HepG2 (cell line): ENCODE results near the gene ESYT1. TPM values are rescaled to one million over a fixed set of nuclear protein-coding genes. Genes with fewer than 3 reads are reported as not detected.

ENCODE experiments used
- ASH2L ChIP-seq: fragments of 300-600, 200-600 bp; sonication (generic); IDR thresholded peaks from 2 replicates; pipeline ENCODE4 v1.7.0; 2017; ENCODE audit warnings: low read depth, mild to moderate bottlenecking, moderate library complexity, mixed read lengths, low read length; ENCODE audit not compliant: insufficient read length
- EHMT2 ChIP-seq: fragments of 200-600 bp; sonication (generic); IDR thresholded peaks from 2 replicates; pipeline ENCODE4 v1.7.0; 2017; ENCODE audit warnings: antibody characterized with exemption, low read depth, low read length, borderline replicate concordance
- NFKB2 ChIP-seq: sonication (generic); formaldehyde crosslinking; IDR thresholded peaks from 2 replicates; pipeline ENCODE4 v1.4.0; 2020; ENCODE audit warnings: missing genetic modification reagents, borderline replicate concordance
- SP140L ChIP-seq: sonication (generic); formaldehyde crosslinking; IDR thresholded peaks from 2 replicates; pipeline ENCODE4 v1.4.0; 2020; ENCODE audit warnings: missing genetic modification reagents, borderline replicate concordance
- YEATS2 ChIP-seq: sonication (generic); formaldehyde crosslinking; IDR thresholded peaks from 2 replicates; pipeline ENCODE4 v1.4.0; 2020; ENCODE audit warnings: missing genetic modification reagents, borderline replicate concordance
- ZNF253 ChIP-seq: sonication (generic); formaldehyde crosslinking; IDR thresholded peaks from 2 replicates; pipeline ENCODE4 v1.8.0; 2022; ENCODE audit warnings: mild to moderate bottlenecking, missing genetic modification reagents, borderline replicate concordance
- ZNF382 ChIP-seq: sonication (generic); formaldehyde crosslinking; IDR thresholded peaks from 2 replicates; pipeline ENCODE4 v1.5.0; 2020; ENCODE audit warnings: missing genetic modification reagents, mild to moderate bottlenecking, borderline replicate concordance
- ZNF484 ChIP-seq: sonication (generic); formaldehyde crosslinking; IDR thresholded peaks from 2 replicates; pipeline ENCODE4 v1.5.1; 2020; ENCODE audit warnings: mild to moderate bottlenecking, low read depth, missing genetic modification reagents, borderline replicate concordance
- ZNF510 ChIP-seq: sonication (generic); formaldehyde crosslinking; IDR thresholded peaks from 2 replicates; pipeline ENCODE4 v1.4.0; 2020; ENCODE audit warnings: low read depth, mild to moderate bottlenecking, missing genetic modification reagents
- polyA plus RNA-seq, 8 experiments: library from polyadenylated mRNA; depleted of rRNA in 3 of 8; stranded (reverse) in 7 of 8; unstranded in 1 of 8; fragments of >200 nt; fragmentation: Illumina TruSeq in 4 of 8; extraction: Trizol in 4 of 8; gene quantifications; 2 replicates each; pipeline versions ENCODE4 v1.2.1 to v1.2.3, GENCODE V29; 2011 to 2016; ENCODE audit warnings: low read depth in 4 of 8, missing spikeins in 1 of 8, mixed read lengths in 1 of 8; ENCODE audit not compliant: insufficient read depth in 1 of 8
- total RNA-seq, 5 experiments: library from RNA; depleted of rRNA; stranded (reverse); fragments of >200 nt; fragmentation: Illumina TruSeq; extraction: Trizol; gene quantifications; 2 replicates each; pipeline ENCODE4 v1.2.3, GENCODE V29; 2016; ENCODE audit warnings: low read depth in 1 of 5
- TF ChIP-seq, protein P1 (sequence below): IDR thresholded peaks from 2 replicates; pipeline ENCODE4 v1.6.1; 2018; ENCODE audit warnings: missing genetic modification reagents
- TF ChIP-seq, protein P2 (sequence below): sonication (generic); formaldehyde crosslinking; IDR thresholded peaks from 2 replicates; pipeline ENCODE4 v1.4.0; 2020; ENCODE audit warnings: low read depth, mild to moderate bottlenecking, missing genetic modification reagents
- TF ChIP-seq, protein P3 (sequence below): sonication (generic); formaldehyde crosslinking; IDR thresholded peaks from 2 replicates; pipeline ENCODE4 v1.8.0; 2022; ENCODE audit warnings: mild to moderate bottlenecking, missing genetic modification reagents, borderline replicate concordance
- TF ChIP-seq, protein P4 (sequence below): IDR thresholded peaks from 2 replicates; pipeline ENCODE4 v1.6.1; 2016; ENCODE audit warnings: missing compliant biosample characterization, missing genetic modification reagents, borderline replicate concordance
- TF ChIP-seq, protein P5 (sequence below): sonication (generic); formaldehyde crosslinking; IDR thresholded peaks from 2 replicates; pipeline ENCODE4 v1.4.0; 2020; ENCODE audit warnings: mild to moderate bottlenecking, missing genetic modification reagents
- TF ChIP-seq, protein P6 (sequence below): sonication (generic); formaldehyde crosslinking; IDR thresholded peaks from 2 replicates; pipeline ENCODE4 v1.5.1; 2020; ENCODE audit warnings: missing genetic modification reagents, mild to moderate bottlenecking, borderline replicate concordance
- TF ChIP-seq, protein P7 (sequence below): sonication (generic); formaldehyde crosslinking; IDR thresholded peaks from 2 replicates; pipeline ENCODE4 v1.4.0; 2020; ENCODE audit warnings: missing genetic modification reagents

ESYT1 gene
- total and polyA plus RNA-seq, 2 of the 13 experiments (the other 11 are each of a cell fraction or from before 2014, with no cell fraction given) = 66.9 to 71.0 TPM

DNA sequence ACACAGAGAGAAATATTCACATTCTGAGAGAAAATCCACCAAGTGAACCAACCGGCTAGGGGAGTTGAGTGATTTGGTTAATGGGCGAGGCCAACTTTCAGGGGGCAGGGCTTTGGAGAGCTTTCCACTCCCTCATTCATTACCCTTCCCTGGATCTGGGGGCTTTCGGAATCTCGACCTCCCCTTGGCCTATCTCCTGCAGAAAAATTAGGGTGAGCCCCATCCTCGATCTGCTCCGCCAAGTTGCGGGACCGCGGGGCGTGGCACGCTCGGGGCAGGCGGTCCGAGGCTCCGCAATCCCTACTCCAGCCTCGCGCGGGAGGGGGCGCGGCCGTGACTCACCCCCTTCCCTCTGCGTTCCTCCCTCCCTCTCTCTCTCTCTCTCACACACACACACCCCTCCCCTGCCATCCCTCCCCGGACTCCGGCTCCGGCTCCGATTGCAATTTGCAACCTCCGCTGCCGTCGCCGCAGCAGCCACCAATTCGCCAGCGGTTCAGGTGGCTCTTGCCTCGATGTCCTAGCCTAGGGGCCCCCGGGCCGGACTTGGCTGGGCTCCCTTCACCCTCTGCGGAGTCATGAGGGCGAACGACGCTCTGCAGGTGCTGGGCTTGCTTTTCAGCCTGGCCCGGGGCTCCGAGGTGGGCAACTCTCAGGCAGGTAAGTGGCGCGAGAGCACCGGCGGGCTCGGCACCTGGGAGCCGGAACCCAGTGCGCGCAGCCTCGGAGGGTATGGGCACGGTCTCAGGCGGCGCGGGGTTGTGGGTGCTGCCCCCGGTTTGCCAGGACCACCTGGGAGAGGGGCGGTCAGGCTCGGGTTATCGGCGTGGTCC lies 48.1 kb upstream of the ESYT1 start, which contains the start of gene ERBB3 (continued):
- 0 out of 2 replicates have a peak, but pooled peaks have one; percentile 34 for TF ChIP-seq ZNF253 (CRISPR knock-in tag)
- TF ChIP-seq, protein P1, sequence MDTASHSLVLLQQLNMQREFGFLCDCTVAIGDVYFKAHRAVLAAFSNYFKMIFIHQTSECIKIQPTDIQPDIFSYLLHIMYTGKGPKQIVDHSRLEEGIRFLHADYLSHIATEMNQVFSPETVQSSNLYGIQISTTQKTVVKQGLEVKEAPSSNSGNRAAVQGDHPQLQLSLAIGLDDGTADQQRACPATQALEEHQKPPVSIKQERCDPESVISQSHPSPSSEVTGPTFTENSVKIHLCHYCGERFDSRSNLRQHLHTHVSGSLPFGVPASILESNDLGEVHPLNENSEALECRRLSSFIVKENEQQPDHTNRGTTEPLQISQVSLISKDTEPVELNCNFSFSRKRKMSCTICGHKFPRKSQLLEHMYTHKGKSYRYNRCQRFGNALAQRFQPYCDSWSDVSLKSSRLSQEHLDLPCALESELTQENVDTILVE (CRISPR knock-in tag) = no peak
- TF ChIP-seq, protein P2, sequence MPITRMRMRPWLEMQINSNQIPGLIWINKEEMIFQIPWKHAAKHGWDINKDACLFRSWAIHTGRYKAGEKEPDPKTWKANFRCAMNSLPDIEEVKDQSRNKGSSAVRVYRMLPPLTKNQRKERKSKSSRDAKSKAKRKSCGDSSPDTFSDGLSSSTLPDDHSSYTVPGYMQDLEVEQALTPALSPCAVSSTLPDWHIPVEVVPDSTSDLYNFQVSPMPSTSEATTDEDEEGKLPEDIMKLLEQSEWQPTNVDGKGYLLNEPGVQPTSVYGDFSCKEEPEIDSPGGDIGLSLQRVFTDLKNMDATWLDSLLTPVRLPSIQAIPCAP (CRISPR knock-in tag) = no peak
- peak; percentile 29; the same call in 1 of the 2 replicates for TF ChIP-seq NFKB2 (CRISPR knock-in tag)
- 0 out of 2 replicates have a peak, but pooled peaks have one; percentile 58 for TF ChIP-seq ZNF484
- TF ChIP-seq, protein P3, sequence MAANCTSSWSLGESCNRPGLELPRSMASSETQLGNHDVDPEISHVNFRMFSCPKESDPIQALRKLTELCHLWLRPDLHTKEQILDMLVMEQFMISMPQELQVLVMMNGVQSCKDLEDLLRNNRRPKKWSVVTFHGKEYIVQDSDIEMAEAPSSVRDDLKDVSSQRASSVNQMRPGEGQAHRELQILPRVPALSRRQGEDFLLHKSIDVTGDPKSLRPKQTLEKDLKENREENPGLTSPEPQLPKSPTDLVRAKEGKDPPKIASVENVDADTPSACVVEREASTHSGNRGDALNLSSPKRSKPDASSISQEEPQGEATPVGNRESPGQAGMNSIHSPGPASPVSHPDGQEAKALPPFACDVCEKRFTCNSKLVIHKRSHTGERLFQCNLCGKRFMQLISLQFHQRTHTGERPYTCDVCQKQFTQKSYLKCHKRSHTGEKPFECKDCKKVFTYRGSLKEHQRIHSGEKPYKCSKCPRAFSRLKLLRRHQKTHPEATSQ (CRISPR knock-in tag) = peak; percentile 53; the same call in 1 of the 2 replicates
- no peak for TF ChIP-seq YEATS2
- no peak for TF ChIP-seq SP140L (CRISPR knock-in tag)
- TF ChIP-seq, protein P4, sequence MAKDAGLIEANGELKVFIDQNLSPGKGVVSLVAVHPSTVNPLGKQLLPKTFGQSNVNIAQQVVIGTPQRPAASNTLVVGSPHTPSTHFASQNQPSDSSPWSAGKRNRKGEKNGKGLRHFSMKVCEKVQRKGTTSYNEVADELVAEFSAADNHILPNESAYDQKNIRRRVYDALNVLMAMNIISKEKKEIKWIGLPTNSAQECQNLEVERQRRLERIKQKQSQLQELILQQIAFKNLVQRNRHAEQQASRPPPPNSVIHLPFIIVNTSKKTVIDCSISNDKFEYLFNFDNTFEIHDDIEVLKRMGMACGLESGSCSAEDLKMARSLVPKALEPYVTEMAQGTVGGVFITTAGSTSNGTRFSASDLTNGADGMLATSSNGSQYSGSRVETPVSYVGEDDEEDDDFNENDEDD (CRISPR knock-in tag) = peak; percentile 28; the same call in 1 of the 2 replicates
- TF ChIP-seq, protein P5, sequence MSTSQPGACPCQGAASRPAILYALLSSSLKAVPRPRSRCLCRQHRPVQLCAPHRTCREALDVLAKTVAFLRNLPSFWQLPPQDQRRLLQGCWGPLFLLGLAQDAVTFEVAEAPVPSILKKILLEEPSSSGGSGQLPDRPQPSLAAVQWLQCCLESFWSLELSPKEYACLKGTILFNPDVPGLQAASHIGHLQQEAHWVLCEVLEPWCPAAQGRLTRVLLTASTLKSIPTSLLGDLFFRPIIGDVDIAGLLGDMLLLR (CRISPR knock-in tag) = no peak; the same call in 1 of the 2 replicates
- TF ChIP-seq ZNF510 (CRISPR knock-in tag) = peak; percentile 27; the same call in 1 of the 2 replicates
- TF ChIP-seq EHMT2 = no peak
- TF ChIP-seq, protein P6, sequence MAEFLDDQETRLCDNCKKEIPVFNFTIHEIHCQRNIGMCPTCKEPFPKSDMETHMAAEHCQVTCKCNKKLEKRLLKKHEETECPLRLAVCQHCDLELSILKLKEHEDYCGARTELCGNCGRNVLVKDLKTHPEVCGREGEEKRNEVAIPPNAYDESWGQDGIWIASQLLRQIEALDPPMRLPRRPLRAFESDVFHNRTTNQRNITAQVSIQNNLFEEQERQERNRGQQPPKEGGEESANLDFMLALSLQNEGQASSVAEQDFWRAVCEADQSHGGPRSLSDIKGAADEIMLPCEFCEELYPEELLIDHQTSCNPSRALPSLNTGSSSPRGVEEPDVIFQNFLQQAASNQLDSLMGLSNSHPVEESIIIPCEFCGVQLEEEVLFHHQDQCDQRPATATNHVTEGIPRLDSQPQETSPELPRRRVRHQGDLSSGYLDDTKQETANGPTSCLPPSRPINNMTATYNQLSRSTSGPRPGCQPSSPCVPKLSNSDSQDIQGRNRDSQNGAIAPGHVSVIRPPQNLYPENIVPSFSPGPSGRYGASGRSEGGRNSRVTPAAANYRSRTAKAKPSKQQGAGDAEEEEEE (CRISPR knock-in tag) = no peak
- no peak for TF ChIP-seq ZNF382
- TF ChIP-seq, protein P7, sequence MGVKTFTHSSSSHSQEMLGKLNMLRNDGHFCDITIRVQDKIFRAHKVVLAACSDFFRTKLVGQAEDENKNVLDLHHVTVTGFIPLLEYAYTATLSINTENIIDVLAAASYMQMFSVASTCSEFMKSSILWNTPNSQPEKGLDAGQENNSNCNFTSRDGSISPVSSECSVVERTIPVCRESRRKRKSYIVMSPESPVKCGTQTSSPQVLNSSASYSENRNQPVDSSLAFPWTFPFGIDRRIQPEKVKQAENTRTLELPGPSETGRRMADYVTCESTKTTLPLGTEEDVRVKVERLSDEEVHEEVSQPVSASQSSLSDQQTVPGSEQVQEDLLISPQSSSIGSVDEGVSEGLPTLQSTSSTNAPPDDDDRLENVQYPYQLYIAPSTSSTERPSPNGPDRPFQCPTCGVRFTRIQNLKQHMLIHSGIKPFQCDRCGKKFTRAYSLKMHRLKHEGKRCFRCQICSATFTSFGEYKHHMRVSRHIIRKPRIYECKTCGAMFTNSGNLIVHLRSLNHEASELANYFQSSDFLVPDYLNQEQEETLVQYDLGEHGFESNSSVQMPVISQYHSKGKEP (CRISPR knock-in tag) = no peak
- peak; percentile 50 for TF ChIP-seq ASH2L
